HG02588 (cell line): ENCODE measurements around the gene RPL13.

ENCODE experiments used
- ATAC-seq: cut with Tn5 transposase; IDR thresholded peaks from one replicate; pipeline ENCODE4 v1.9.1; 2021; ENCODE audit warnings: mild to moderate bottlenecking, moderate library complexity; ENCODE audit not compliant: unreplicated experiment

RPL13 gene

DNA sequence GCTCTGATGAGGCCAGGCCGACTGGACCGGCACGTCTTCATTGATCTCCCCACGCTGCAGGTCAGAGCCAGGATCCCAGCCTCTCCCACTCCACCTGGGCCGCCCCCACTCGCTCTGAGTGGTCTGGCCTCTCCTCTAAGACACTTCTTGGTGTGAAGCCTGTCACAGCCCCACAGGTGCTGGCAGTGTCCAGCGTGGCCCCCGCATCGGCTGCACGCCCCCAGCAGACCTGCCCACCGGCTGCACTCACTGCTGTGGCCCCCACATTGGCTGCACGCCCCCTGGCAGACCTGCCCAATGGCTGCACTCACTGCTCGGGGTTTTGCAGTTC, 15.8 kb upstream of the RPL13 start:
- ATAC-seq = no peak

DNA sequence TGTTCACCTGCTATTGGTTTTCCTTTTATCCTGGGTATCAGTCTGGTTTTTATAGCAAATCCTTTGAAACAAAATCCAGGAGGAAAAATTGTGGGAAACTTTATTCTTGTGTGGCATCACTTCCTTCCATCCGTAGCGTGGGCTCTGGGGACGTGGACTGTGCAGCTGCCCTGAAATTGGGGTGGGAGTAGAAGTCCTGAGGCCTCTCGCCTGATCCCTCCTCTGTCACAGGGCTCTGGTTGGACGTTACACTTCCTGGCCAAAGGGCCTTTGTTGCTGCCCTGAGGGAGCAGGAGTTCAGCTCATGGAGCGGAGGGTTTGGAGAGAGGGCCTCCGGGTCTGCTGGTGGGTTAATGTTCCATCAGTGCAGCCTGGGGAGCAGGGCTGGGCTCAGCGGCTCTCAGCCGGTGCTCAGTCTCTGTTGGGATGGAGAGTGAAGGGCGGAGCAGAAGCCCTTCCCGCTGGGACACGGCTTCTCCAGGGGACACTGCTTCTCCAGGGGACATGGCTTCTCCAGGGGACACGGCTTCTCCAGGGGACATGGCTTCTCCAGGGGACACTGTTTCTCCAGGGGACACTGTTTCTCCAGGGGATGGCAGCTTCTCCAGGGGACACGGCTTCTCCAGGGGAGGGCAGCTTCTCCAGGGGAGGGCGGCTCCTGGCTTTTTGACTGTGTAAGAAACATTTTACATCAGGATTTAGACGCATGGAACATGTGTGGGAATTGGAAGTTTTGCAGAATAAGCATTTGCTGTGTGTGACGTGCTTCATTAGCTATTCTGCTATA, 15.2 kb upstream of the RPL13 start:
- no peak for ATAC-seq

DNA sequence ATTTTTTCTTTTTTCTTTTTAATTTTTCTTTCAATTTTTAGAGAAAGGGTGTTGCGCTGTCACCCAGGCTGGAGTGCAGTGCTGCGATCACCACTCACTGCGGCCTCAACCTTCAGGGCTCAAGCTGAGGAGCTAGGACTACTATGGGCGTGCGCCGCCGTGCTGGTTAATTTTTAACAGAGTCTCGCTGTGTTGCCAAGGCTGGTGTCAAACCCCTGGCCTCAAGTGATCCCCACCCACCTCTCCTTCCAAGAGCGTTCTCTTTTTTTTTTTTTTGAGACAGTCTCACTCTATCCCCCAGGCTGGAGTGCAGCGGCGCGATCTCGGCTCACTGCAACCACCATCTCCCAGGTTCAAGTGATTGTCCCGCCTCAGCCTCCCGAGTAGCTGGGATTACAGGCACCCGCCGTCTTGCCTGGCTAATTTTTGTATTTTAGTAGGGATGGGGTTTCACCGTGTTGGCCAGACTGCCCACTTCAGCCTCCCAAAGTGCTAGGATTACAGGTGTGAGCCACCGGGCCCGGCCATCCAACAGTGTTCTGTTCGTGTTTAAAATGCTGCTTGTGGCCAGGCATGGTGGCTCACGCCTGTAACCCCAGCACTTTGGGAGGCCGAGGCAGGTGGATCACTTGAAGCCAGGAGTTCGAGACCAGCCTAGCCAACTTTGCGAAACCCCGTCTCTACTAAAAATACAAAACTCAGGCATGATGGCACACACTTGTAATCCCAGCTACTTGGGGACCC, 14.5 kb upstream of the RPL13 start:
- no peak for ATAC-seq

DNA sequence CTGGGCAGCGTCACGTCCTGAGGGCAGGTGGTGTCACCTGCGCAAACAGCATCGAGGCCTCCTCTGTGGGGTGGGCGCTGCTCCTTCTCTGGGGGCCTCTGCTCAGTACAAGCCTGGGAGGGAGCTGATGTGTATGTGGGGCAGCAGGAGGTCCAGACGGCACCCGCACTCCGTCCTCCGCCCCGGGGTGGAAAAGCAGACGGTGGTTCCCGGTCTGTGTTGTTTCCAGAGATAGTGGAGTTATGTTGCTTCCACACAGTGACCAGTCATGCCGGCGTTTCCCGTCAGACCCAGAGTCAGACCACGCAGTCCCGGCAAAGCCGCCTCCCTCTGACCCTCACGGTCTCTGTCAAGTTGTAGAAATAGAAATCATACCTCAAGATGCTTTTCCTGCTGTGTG, 13.7 kb upstream of the RPL13 start:
- ATAC-seq = no peak

DNA sequence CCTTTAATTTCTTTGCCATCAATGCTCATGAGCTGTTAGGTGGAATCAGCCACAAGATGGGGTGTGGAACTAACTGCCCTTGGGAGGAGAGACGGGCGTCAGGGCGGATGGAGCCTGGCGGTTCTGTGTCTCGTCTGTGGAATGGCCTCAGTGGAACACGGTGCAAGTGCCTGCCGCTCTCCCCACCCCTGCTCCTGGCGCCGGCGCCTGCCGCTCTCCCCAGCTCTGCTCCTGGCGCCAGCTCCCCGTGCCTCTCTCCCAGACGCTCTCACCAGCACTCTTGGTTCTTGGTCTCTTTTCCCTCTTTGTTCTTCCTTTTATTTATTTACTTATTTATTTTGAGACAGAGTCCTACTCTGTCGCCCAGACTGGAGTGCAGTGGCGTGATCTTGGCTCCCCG, 13.2 kb upstream of the RPL13 start:
- ATAC-seq = no peak

DNA sequence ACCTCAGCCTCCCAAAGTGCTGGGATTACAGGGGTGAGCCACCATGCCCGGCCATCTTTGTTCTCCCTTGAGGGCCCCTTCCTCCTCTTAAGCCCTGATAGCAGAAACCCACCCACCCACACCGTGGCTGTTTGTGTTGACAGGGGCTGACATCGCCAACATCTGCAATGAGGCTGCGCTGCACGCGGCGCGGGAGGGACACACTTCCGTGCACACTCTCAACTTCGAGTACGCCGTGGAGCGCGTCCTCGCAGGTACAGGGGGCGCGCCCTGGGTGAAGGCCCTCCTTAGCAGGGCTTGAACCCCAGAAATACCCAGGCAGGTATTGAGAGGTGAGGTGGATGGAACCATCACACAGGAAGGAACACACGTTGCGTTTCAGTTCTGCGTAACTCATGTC, 12.6 kb upstream of the RPL13 start:
- no peak for ATAC-seq

DNA sequence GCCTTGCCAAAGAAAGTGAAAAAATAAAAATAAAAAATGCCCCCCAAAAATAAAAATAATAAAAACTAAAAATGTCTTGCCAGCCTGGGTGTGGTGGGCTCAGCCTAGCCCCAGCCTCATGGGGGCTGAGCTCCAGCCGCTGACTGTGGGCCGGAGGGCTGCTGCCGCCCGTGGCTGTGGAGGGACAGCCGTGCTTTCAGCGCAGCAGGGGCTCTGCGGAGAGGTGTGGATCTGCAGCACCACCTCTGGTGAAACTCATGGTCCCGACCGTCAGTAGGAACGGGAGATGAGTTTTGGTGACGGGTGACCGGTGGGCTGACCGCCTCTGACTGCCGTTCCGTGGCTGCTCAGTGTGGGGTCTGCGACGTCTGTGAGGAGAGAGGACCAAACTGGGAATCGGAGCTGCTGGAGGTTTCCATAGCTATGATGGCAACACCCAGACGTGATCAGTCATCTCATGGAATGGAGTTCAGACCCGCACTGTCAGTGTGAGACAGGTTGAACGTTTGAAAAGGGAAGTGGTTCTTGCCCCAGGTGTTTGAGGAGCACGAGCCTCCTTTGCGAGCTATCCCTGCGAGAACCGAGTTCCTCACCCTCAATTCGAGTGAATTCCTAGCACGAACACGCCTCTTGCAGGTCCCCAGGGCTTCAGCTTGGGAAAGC, 12.0 kb upstream of the RPL13 start:
- ATAC-seq = no peak

DNA sequence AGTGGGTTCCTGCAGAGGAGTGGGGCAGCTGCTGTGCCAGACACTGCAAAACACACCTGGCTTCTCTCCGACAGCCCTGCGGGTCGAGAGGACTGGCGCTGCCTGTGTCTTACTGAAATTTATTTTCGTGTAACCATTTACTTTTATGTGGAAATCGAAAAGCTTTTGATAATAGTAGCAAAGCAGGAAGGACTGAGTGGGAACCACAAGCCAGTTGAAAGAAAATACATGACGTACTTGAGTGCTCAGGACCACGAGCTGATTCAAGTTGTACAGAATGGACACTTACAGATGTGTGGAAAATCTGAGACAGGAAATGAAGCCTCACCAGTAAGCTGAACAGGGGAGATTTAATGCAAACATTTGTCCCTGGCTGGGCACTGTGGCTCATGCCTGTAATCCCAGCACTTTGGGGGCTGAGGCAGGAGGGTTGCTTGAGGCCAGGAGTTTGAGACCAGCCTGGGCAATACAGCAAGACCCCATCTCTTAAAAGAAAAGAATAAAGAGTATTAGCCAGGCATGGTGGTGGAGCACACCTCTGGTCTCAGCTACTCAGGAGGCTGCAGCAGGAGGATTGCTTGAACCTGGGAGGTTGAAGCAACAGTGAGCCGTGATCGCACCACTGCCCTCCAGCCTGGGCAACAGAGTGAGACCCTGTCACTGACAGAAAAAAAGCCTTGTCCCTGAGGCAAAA, 11.3 kb upstream of the RPL13 start:
- no peak for ATAC-seq

DNA sequence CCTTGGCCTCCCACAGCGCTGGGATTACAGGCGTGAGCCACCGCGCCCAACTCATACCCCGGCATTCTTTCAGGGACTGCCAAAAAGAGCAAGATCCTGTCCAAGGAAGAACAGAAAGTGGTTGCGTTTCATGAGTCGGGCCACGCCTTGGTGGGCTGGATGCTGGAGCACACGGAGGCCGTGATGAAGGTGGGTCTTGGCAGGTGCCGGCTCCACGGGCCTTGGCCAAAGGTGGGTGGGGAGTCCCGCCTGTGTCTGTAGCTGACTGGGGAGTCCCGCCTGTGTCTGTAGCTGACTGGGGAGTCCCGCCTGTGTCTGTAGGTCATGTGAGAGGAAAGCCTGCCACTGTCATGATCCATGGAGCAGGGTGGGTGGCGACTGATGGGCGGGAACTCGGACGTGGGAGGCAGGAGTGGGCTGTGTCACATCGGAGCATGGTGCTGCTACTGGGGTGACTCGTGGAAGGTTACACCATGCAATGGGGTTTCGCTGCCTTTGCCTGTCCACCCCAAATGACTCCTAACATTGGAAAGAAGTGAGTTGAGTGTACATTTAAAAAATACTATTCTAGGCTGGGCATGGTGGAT, 10.0 kb upstream of the RPL13 start:
- no peak for ATAC-seq

DNA sequence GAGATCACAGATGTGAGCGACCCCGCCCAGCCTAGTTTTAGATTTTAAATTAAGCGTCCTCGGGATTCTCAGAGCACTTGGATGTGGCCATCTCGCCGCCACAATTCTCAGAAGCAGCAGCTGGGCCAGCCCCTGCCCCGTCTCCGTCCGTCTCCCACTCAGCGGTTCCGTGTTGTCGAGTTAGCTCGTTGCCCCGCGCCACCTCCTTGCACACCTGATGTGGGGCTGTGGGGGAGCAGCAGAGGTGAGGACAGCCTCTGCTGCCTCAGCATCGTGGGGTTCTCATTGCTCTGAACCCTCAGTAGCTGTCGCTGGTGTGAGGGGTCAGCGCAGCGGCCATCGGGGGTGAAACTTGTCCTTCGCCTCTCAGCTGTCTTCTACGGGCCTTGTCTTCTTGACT, 8.2 kb upstream of the RPL13 start:
- ATAC-seq = no peak

DNA sequence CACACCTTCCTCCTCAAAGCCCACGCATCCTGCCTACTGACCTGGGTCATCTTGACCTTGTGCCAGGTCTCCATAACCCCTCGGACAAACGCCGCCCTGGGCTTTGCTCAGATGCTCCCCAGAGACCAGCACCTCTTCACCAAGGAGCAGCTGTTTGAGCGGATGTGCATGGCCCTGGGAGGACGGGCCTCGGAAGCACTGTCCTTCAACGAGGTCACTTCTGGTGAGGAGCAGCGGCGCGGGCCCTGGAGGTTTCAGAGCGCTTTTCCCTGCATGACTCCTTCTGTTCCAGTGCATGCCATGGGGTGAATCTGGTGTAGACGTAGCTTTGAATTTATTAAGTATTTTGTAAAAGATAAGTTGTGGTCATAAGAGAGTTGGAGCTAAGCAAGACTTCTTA, 7.6 kb upstream of the RPL13 start:
- ATAC-seq = no peak

DNA sequence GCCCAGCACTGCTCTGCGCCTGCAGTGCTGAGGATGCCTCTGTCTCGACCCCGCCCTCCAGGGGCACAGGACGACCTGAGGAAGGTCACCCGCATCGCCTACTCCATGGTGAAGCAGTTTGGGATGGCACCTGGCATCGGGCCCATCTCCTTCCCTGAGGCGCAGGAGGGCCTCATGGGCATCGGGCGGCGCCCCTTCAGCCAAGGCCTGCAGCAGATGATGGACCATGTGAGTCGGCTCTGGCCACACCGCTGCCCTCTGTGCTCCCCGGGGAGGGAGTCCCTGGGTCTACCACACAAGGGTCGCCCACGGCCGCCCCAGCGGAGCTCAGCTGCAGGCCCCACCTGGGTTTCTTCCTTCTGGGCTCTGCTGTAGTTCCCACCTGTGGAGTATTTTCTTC, 6.7 kb upstream of the RPL13 start:
- ATAC-seq = no peak

DNA sequence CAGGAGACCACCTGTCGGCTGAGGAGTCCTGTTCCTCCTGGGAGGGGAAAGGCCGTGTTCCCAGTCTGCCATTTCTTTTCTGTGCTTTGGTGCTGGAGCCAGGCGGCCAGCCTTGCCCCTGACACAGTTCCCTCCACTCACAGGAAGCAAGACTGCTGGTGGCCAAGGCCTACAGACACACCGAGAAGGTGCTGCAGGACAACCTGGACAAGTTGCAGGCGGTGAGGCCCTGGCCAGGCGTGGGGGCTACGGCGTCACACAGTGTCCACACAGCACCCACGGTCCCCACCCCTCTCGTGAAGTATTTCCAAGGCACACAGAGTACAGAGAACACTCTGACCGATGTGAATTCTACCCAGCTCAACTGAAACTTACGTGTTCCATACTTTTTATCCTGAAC, 6.1 kb upstream of the RPL13 start:
- ATAC-seq = no peak

DNA sequence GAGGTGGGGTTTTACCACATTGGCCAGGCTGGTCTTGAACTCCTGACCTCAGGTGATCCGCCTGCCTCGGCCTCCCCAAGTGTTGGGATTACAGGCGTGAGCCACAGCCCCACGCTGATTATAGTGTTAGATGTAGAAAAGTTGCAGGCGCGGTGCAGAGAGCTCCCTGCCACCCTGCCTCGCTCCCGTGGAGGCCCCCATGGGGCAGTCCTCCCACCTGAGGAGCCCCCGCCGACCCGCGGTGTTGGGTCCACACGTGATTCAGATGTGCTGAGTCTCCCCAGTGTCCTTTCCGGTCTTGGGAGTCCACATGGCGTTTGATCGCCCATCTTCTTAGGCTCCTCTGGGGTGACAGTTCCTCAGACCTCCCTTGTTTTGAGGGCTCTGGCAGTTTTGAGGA, 5.2 kb upstream of the RPL13 start:
- ATAC-seq = no peak

DNA sequence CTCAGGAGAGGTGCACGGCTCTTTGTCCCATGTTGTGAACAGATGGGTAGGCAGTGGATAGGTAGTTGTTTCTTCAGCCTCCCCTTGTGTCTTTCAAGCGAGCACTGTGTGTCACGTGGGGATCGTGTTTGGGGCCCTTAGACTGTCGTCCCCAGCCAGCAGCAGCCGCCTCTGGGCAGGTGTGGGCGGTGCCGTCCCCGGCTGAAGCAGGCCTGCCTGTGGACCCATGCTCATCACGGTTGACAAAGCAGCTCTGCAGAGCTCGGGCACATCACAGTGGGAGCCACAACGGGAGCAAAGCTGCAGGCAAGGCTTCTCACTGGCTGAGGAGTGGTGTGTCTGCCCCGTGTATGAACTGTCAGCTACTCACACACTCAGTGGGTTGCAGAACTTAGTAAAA, 4.7 kb upstream of the RPL13 start:
- ATAC-seq = no peak

DNA sequence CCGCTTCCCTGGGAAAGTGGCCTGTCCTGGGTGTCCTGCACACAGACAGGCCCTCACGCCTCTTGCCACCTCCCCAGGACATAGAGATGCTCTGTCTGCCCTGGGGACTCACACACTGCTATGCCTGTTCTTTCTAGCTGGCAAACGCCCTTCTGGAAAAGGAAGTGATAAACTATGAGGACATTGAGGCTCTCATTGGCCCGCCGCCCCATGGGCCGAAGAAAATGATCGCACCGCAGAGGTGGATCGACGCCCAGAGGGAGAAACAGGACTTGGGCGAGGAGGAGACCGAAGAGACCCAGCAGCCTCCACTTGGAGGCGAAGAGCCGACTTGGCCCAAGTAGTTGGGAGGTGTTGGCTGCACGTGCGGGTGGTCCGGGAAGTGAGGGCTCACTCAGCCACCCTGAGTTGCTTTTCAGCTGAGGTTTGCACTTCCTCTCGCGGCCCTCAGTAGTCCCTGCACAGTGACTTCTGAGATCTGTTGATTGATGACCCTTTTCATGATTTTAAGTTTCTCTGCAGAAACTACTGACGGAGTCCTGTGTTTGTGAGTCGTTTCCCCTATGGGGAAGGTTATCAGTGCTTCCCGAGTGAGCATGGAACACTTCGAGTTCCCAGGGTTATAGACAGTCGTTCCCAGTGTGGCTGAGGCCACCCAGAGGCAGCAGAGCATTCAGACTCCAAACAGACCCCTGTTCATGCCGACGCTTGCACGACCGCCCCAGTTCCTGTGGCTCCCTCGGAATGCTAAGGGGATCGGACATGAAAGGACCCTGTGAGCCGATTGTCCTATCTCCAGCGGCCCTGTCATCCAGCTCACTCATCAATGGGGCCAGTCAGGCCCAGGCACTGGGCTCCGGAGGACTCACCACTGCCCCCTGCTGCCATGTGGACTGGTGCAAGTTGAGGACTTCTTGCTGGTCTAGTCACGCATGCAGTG, 3.5 kb upstream of the RPL13 start:
- no peak for ATAC-seq

DNA sequence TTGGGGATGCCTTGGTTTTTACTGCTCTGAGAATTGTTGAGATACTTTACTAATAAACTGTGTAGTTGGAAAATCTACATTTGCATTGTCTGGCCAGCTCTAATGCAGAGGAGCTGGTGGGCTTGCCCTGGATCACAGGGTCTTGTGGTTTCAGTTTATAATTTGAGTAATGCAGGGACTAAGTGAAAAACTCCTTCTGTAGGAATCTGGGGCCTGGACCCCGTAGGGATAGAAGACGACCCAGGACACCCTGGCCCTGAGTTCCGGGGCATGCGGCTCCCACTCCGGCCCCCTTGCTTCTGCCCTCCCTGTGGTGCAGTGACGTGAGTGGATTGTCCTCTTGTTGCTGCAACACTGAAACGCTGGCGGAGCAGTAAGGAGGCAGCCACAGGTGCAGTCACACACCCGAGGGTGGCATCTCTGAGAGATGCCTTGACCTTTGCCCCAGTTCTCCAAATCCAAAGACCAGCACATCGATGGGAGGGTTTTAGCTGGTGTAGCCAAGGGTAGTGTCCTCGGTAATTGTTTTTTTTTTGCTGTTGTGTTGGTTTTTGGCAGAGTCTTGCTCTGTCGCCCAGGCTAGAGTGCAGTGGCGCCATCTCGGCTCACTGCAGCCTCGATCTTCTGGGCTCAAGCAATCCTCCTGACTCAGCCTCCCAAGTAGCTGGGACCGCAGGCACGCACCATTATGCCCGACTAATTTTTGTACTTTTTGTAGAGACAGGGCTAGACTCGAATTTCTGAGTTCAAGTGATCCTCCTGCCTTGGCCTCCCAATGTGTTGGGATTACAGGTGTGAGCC, 2.6 kb upstream of the RPL13 start:
- no peak for ATAC-seq

DNA sequence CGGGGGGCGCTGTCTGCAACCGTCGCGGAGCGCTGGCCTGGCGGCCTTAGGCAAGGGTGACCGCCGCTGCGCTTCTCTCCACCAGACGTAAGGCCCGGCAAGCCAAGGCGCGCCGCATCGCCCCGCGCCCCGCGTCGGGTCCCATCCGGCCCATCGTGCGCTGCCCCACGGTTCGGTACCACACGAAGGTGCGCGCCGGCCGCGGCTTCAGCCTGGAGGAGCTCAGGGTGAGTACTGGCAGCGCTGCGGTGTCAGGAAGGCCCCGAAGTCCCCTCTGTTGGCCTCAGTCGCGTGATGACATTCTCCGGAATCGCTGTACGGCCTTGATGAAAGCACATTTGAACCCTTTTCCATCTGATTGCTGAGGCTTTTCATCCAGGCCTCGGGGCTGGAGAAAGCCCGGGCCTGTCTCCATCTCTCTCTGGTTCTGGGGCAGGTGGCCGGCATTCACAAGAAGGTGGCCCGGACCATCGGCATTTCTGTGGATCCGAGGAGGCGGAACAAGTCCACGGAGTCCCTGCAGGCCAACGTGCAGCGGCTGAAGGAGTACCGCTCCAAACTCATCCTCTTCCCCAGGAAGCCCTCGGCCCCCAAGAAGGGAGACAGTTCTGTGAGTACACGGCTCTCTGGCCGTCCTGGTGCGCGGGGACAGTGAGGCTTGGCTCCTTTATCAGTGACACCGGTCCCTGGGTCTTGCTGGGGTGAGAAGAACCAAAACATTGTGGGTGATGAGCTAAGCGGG, 831 bp downstream of the RPL13 start:
- no peak for ATAC-seq
